Suprapubic skin (tissue), 4 donors: ENCODE measurements around the gene ABHD2.

Experiments
- CTCF ChIP-seq, 2 donors: fragments of 200-600 bp in 1 of 2; fragments of 450-650 bp in 1 of 2; sonication (generic) in 1 of 2; IDR thresholded peaks; one replicate each; pipeline ENCODE4 v1.5.1; 2016 to 2019; ENCODE audit warnings: antibody characterized with exemption in 2 of 2, mild to moderate bottlenecking in 1 of 2, moderate library complexity in 1 of 2
- EP300 ChIP-seq: sonication (generic); formaldehyde crosslinking; IDR thresholded peaks from one replicate; pipeline ENCODE4 v1.6.1; 2017; ENCODE audit warnings: antibody characterized with exemption
- POLR2A ChIP-seq, 2 donors: fragments of 450-650 bp; IDR thresholded peaks; one replicate each; pipeline ENCODE4 v1.6.1; 2017; ENCODE audit warnings: antibody characterized with exemption in 2 of 2, mild to moderate bottlenecking in 2 of 2, moderate library complexity in 2 of 2
- POLR2AphosphoS5 ChIP-seq, 3 donors: sonication (generic); formaldehyde crosslinking; IDR thresholded peaks; one replicate each; pipeline ENCODE4 v1.6.1; 2017; ENCODE audit warnings: antibody characterized with exemption in 3 of 3

GRCh38 chr15:89127054-89127702 lies 38.9 kb downstream of the ABHD2 start:
- TF ChIP-seq CTCF (IDR thresholded peaks at IDR 0.05), result no peak
- TF ChIP-seq POLR2A (IDR thresholded peaks at IDR 0.05), result no peak
- TF ChIP-seq POLR2AphosphoS5 (IDR thresholded peaks at IDR 0.05), result no peak
- TF ChIP-seq EP300, result no peak
